HepG2 (cell line): ENCODE measurements around the gene LAMA5. TPM values are rescaled to one million over a fixed set of nuclear protein-coding genes. Genes with fewer than 3 reads are reported as not detected.
A peak's percentile ranks its signal among the peaks of the same experiment; 100 is the strongest.

Experiments
- CTCF ChIP-seq: sonication (generic); formaldehyde crosslinking; IDR thresholded peaks from 2 replicates; pipeline ENCODE4 v1.5.0; 2020; ENCODE audit warnings: mild to moderate bottlenecking, missing genetic modification reagents, moderate library complexity
- DRAP1 ChIP-seq: IDR thresholded peaks from 2 replicates; pipeline ENCODE4 v1.6.1; 2016; ENCODE audit warnings: missing genetic modification reagents, missing compliant biosample characterization
- ELF4 ChIP-seq: sonication (generic); formaldehyde crosslinking; IDR thresholded peaks from 2 replicates; pipeline ENCODE4 v1.5.0; 2020; ENCODE audit warnings: missing genetic modification reagents, mild to moderate bottlenecking, moderate library complexity, borderline replicate concordance
- ELK4 ChIP-seq: sonication (generic); formaldehyde crosslinking; IDR thresholded peaks from 2 replicates; pipeline ENCODE4 v1.9.0; 2021; ENCODE audit warnings: missing genetic modification reagents, borderline replicate concordance
- EZH2 ChIP-seq: conservative IDR thresholded peaks from 2 replicates; pipeline ENCODE4 v1.6.1; 2012; ENCODE audit warnings: mild to moderate bottlenecking, low read depth, low read length, moderate library complexity
- FOXC1 ChIP-seq: sonication (generic); formaldehyde crosslinking; IDR thresholded peaks from 2 replicates; pipeline ENCODE4 v1.8.0; 2022; ENCODE audit warnings: mild to moderate bottlenecking, missing genetic modification reagents, borderline replicate concordance
- IKZF1 ChIP-seq: fragments of 450-650 bp; IDR thresholded peaks from 2 replicates; pipeline ENCODE4 v1.7.1; 2016
- IRF2 ChIP-seq: IDR thresholded peaks from 2 replicates; pipeline ENCODE4 v1.6.1; 2018; ENCODE audit warnings: missing genetic modification reagents, missing compliant biosample characterization
- LRRFIP1 ChIP-seq: sonication (generic); formaldehyde crosslinking; conservative IDR thresholded peaks from 2 replicates; pipeline ENCODE4 v1.4.0; 2020; ENCODE audit warnings: missing genetic modification reagents
- MXD3 ChIP-seq: IDR thresholded peaks from 2 replicates; pipeline ENCODE4 v1.6.1; 2016; ENCODE audit warnings: mild to moderate bottlenecking, missing biosample characterization, missing genetic modification reagents
- PHF5A ChIP-seq: IDR thresholded peaks from one replicate; pipeline ENCODE4 v1.6.1; 2018; ENCODE audit warnings: low read depth, missing genetic modification reagents; ENCODE audit not compliant: unreplicated experiment
- RNF2 ChIP-seq: fragments of 450-650 bp; conservative IDR thresholded peaks from 2 replicates; pipeline ENCODE4 v1.6.1; 2016; ENCODE audit warnings: low read depth
- SMAD1 ChIP-seq: sonication (generic); formaldehyde crosslinking; IDR thresholded peaks from 2 replicates; pipeline ENCODE4 v1.4.0; 2020; ENCODE audit warnings: missing genetic modification reagents, low read depth, mild to moderate bottlenecking, borderline replicate concordance
- SMAD9 ChIP-seq: sonication (generic); formaldehyde crosslinking; IDR thresholded peaks from 2 replicates; pipeline ENCODE4 v1.5.1; 2020; ENCODE audit warnings: mild to moderate bottlenecking, missing genetic modification reagents
- TRIM22 ChIP-seq: fragments of 450-650 bp; IDR thresholded peaks from 2 replicates; pipeline ENCODE4 v1.6.1; 2017
- U2AF2 ChIP-seq: fragments of 200-400 bp; formaldehyde crosslinking; IDR thresholded peaks from 2 replicates; pipeline ENCODE4 v1.6.1; 2017; ENCODE audit warnings: low read depth, mild to moderate bottlenecking, low read length
- ZFP62 ChIP-seq: sonication (generic); formaldehyde crosslinking; IDR thresholded peaks from 2 replicates; pipeline ENCODE4 v1.4.0; 2020; ENCODE audit warnings: missing genetic modification reagents
- ZNF350 ChIP-seq: sonication (generic); formaldehyde crosslinking; IDR thresholded peaks from 2 replicates; pipeline ENCODE4 v1.4.0; 2020; ENCODE audit warnings: mild to moderate bottlenecking, low read depth, missing genetic modification reagents, borderline replicate concordance
- ZNF547 ChIP-seq: sonication (generic); formaldehyde crosslinking; IDR thresholded peaks from 2 replicates; pipeline ENCODE4 v1.5.1; 2020; ENCODE audit warnings: mild to moderate bottlenecking, missing genetic modification reagents
- ZNF567 ChIP-seq: sonication (generic); formaldehyde crosslinking; IDR thresholded peaks from 2 replicates; pipeline ENCODE4 v1.8.1; 2023; ENCODE audit warnings: mild to moderate bottlenecking, missing genetic modification reagents, borderline replicate concordance
- ZNF788 ChIP-seq: sonication (generic); formaldehyde crosslinking; IDR thresholded peaks from 2 replicates; pipeline ENCODE4 v1.5.0; 2020; ENCODE audit warnings: mild to moderate bottlenecking, missing genetic modification reagents, borderline replicate concordance
- polyA plus RNA-seq, 8 experiments: library from polyadenylated mRNA; depleted of rRNA in 3 of 8; stranded (reverse) in 7 of 8; unstranded in 1 of 8; fragments of >200 nt; fragmentation: Illumina TruSeq in 4 of 8; extraction: Trizol in 4 of 8; gene quantifications; 2 replicates each; pipeline versions ENCODE4 v1.2.1 to v1.2.3, GENCODE V29; 2011 to 2016; ENCODE audit warnings: low read depth in 4 of 8, missing spikeins in 1 of 8, mixed read lengths in 1 of 8; ENCODE audit not compliant: insufficient read depth in 1 of 8
- total RNA-seq, 5 experiments: library from RNA; depleted of rRNA; stranded (reverse); fragments of >200 nt; fragmentation: Illumina TruSeq; extraction: Trizol; gene quantifications; 2 replicates each; pipeline ENCODE4 v1.2.3, GENCODE V29; 2016; ENCODE audit warnings: low read depth in 1 of 5

LAMA5 gene
- total and polyA plus RNA-seq, 2 of the 13 experiments (the other 11 are each of a cell fraction or from before 2014, with no cell fraction given), result 21.0 to 44.7 TPM

GRCh38 chr20:62364911-62365736 is 2.0 kb downstream of the LAMA5 start (continued):
- TF ChIP-seq U2AF2 (no peak), DRAP1 (CRISPR knock-in tag) (no peak), PHF5A (CRISPR knock-in tag) (no peak), SMAD1 (CRISPR knock-in tag) (no peak), MXD3 (CRISPR knock-in tag) (no peak), SMAD9 (CRISPR knock-in tag) (no peak), IKZF1 (no peak), ZNF567 (CRISPR knock-in tag) (no peak), ZFP62 (no peak), TRIM22 (no peak), CTCF (CRISPR knock-in tag) (no peak), FOXC1 (CRISPR knock-in tag) (no peak), EZH2 (no peak), ELF4 (CRISPR knock-in tag) (no peak), ZNF547 (no peak), IRF2 (CRISPR knock-in tag) (no peak), LRRFIP1 (CRISPR knock-in tag) (no peak), ELK4 (CRISPR knock-in tag) (no peak), ZNF350 (0 out of 2 replicates have a peak, but pooled peaks have one; percentile 27), ZNF788 (CRISPR knock-in tag) (no peak), RNF2 (no peak)
